Lower lobe of right lung (tissue), 2 donors: Measurements from ENCODE around the gene PFKFB1. TPM values are rescaled to one million over a fixed set of nuclear protein-coding genes. Genes with fewer than 3 reads are reported as not detected.
A peak's percentile ranks its signal among the peaks of the same experiment; 100 is the strongest.

Experiments used
- ATAC-seq, 2 donors: fragments of 200-7000 bp; cut with Tn5 transposase; one replicate each; pipeline ENCODE4 v1.9.1; 2020 to 2022; ENCODE audit warnings: mild to moderate bottlenecking in 2 of 2, moderate library complexity in 2 of 2
- DNase-seq: peaks from one replicate; pipeline ENCODE4 v3.0.0-alpha.2; 2020
- H3K27ac ChIP-seq: fragments of 200-600 bp; one replicate; pipeline ENCODE4 v1.8.0; 2022
- H3K27me3 ChIP-seq: fragments of 200-600 bp; one replicate; pipeline ENCODE4 v1.8.0; 2022; ENCODE audit warnings: low read depth
- H3K36me3 ChIP-seq: fragments of 200-600 bp; one replicate; pipeline ENCODE4 v1.8.0; 2022; ENCODE audit warnings: mild to moderate bottlenecking
- H3K4me1 ChIP-seq: fragments of 200-600 bp; one replicate; pipeline ENCODE4 v1.8.0; 2022
- H3K4me3 ChIP-seq: fragments of 200-600 bp; one replicate; pipeline ENCODE4 v1.8.0; 2022; ENCODE audit warnings: mild to moderate bottlenecking
- H3K9me3 ChIP-seq: fragments of 200-600 bp; one replicate; pipeline ENCODE4 v1.8.0; 2022
- intact Hi-C: fragments of 100-400 bp; cut with DNase I; formaldehyde crosslinking; loops from one replicate; pipeline ENCODE4 v1.11.0; 2022
- total RNA-seq: library from RNA; stranded (reverse); fragmentation: NEBNext Ultra II Directional; extraction: Animal tissue kit (Norgen Biotek cat#: 25700); gene quantifications from one replicate; pipeline ENCODE4 v1.2.1, GENCODE V29; 2021
- TF ChIP-seq, protein P1 (sequence below): fragments of 200-600 bp; IDR thresholded peaks from one replicate; pipeline ENCODE4 v1.8.0; 2022; ENCODE audit warnings: antibody characterized with exemption, mild to moderate bottlenecking
- donor health status: DM: no; HTN: yes; CAD: no; lungs with severe emphysema.

Gene PFKFB1
- total RNA-seq, 1 donor from 2014 or later: 0.27 TPM

DNA sequence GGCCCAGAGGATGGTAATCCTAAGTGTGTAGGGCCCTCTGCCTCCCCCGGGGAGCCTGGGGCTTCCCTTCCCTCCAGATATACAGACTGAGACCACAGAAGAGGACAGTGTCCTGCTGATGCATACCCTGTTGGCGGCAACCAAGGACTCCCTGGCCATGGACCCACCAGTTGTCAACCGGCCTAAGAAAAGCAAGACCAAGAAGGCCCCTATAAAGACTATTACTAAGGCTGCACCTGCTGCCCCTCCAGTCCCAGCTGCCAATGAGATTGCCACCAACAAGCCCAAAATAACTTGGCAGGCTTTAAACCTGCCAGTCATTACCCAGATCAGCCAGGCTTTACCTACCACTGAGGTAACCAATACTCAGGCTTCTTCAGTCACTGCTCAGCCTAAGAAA is 71.4 kb downstream of the PFKFB1 start:
- Histone ChIP-seq H3K4me1 (no peaks in the 10 kb centered on the region), H3K27me3 (no peaks in the 10 kb centered on the region), H3K9me3 (no peaks in the 10 kb centered on the region), H3K27ac (no peak overlapping the region), H3K4me3 (no peak overlapping the region), H3K36me3 (no peaks in the 10 kb centered on the region)
- ATAC-seq (no peak), DNase-seq (no peak)
- TF ChIP-seq, protein P1, sequence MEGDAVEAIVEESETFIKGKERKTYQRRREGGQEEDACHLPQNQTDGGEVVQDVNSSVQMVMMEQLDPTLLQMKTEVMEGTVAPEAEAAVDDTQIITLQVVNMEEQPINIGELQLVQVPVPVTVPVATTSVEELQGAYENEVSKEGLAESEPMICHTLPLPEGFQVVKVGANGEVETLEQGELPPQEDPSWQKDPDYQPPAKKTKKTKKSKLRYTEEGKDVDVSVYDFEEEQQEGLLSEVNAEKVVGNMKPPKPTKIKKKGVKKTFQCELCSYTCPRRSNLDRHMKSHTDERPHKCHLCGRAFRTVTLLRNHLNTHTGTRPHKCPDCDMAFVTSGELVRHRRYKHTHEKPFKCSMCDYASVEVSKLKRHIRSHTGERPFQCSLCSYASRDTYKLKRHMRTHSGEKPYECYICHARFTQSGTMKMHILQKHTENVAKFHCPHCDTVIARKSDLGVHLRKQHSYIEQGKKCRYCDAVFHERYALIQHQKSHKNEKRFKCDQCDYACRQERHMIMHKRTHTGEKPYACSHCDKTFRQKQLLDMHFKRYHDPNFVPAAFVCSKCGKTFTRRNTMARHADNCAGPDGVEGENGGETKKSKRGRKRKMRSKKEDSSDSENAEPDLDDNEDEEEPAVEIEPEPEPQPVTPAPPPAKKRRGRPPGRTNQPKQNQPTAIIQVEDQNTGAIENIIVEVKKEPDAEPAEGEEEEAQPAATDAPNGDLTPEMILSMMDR: no peak
- intact Hi-C loops: no loop called here

DNA sequence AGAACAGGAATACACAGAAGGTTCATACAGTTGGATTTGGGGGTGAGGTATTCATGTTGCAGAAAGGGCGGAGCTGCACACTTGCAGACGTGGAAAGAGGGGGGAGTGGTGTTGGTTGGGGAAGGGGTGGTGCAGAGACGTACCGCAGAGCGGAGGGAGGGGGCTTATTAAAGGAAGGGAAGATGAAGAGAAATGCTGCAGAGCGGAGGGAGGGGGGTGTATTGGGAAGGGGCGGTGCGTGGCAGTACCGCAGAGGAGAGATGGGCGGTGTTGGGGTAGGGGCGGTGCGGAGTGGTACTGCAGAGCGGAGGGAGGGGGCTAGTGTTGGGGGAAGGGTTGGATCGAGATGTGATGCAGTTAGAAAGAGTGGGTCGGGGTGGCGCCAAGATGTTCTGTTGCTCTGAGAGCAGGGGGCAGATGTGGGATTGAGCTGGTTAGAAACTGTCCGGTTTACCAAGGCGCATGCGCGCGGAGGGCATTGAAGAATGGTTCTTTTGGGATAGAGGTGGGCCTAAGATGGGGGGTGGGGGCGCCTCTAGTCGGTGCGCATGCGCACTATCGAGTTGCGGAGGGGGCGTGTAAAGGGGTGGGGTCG is 72.5 kb downstream of the PFKFB1 start:
- H3K27me3 ChIP-seq: no peaks in the 10 kb centered on the region
- intact Hi-C loops: no loop called here
- TF ChIP-seq, protein P1: no peak
- H3K4me3 ChIP-seq: peak overlapping the region; percentile 50
- no peaks in the 10 kb centered on the region for H3K36me3 ChIP-seq
- no peak overlapping the region for H3K27ac ChIP-seq
- DNase-seq (no peak), ATAC-seq (peak; percentile 45 to 53)
- no peaks in the 10 kb centered on the region for H3K4me1 ChIP-seq
- no peaks in the 10 kb centered on the region for H3K9me3 ChIP-seq

DNA sequence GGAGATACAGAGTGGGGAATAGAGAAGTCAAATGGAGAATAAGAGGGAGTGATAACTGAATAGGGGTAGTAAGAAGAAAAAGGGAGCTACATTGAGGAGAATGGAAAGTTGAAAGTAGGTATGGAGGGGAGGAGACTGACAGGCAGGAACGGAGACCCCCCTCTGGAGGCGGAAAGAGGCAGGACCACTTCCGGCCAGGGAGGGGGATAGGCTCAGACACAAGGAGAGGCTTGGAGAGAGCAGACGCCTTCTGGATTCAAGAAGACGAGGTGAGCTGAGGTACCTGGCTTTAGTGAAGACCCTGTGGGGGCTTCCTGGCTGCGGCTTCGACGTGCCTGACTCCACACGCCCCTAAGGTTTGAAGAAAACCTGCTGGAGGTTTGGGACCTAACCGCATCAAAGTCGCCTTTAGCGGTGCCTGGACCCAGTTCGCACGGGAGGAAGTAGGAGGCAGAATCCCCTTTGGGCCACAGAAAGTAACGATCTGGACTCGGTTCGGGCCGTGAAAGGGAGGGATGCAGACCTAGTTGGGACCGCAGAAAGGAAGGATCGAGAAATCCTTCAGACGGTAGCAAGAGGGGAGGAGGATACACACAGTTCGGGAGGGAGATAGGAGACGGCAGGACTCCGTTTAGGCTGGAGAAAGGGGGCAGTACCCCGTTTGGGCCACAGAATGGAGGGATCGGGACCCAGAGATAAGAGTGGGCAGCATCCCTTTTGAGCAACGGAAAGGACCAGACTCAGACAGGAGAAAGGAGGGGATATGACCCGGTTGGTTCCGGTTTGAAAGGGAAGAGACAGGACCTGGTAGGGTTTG is 73.2 kb downstream of the PFKFB1 start, which contains the start of gene TRO:
TRO (plus strand) TSS at position 215 of the 817 bp plus-strand sequence. CDS start 1,423 bp downstream, outside the sequence.
- no peak for DNase-seq
- H3K9me3 ChIP-seq: no peaks in the 10 kb centered on the region
- H3K4me3 ChIP-seq: peak within 1 kb of the TSS; percentile 50
- no peaks in the 10 kb centered on the region for H3K27me3 ChIP-seq
- H3K4me1 ChIP-seq: no peaks in the 10 kb centered on the region
- TF ChIP-seq, protein P1: no peak
- intact Hi-C loops: no loop called here
- H3K27ac ChIP-seq: no peak within 1 kb of the TSS
- ATAC-seq: peak in 1 of 2 donors; percentile 18
- no peaks in the 10 kb centered on the region for H3K36me3 ChIP-seq

GRCh38 chrX:54909941-54910340 is 84.0 kb downstream of the PFKFB1 start:
- intact Hi-C loops: no loop called here

DNA sequence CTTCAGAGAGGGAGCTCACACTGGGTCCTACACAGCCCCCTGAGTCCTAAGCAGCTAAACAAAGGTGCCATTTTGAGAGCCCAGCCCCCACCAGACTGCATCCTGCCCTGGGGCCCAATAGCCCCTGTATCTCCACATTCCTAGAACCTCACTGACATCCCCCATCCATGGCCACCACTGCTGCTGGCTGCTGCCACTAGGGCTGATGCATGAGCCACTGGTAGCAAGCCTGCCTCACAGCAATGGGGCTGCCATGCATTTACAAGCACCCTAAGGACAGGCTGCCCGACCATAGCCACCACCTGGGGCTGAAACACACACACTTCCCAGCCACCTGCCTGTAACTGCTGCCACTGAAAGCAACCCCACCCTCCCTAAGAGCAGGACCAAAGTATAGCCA is 99.8 kb downstream of the PFKFB1 start:
- Histone ChIP-seq H3K9me3 (no peaks in the 10 kb centered on the region), H3K27me3 (no peaks in the 10 kb centered on the region), H3K4me1 (no peaks in the 10 kb centered on the region), H3K4me3 (no peak overlapping the region), H3K36me3 (no peaks in the 10 kb centered on the region), H3K27ac (no peak overlapping the region)
- ATAC-seq (no peak), DNase-seq (no peak)
- TF ChIP-seq, protein P1: no peak
- intact Hi-C loops: no loop called here

More at GRCh38 chrX:54909941-54910340, 84.0 kb downstream of the PFKFB1 start:
- Histone ChIP-seq H3K36me3 (no peaks in the 10 kb centered on the region), H3K4me3 (no peak overlapping the region), H3K27me3 (no peaks in the 10 kb centered on the region), H3K9me3 (no peaks in the 10 kb centered on the region), H3K27ac (no peak overlapping the region), H3K4me1 (no peaks in the 10 kb centered on the region)
- ATAC-seq (no peak), DNase-seq (no peak)
- TF ChIP-seq, protein P1: no peak
